ENCODE data around the gene TOMT.

DNA sequence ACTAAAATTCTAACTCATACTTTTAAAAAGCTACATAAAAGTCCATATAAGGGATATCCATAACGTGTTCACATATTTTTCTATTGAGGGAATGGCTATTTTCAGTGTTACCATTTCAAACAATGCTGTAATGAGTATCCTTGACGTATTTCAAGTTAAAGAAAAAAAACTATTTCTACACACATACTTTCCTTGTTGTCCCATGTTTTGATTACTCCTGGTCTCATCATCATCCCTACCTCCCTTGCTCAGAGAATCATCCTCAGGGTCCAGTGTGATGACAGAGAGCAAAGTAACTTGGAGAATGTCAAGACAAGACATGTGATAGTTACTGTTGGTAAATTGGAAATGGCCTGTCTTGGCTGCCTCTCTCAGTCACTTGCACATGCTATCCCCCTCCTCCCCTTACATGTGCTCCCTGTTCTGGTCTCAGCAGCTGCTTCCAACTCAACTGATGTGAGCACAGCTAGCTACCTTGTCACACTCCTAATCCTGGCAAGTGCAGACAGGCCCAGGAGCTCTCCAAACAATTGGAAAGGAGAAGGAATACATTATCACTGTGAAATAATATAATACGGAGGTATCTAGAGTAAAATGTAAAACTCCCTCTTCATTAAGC lies 47.2 kb upstream of the TOMT start:
- TF ChIP-seq CTCF (IDR thresholded peaks at IDR 0.05), result no peak
- TF ChIP-seq ZFX (IDR thresholded peaks at IDR 0.05; ENCODE audit: borderline replicate concordance), result no peak

Measured in 22Rv1 (cell line).